Measurements from ENCODE around the gene ZNF207. TPM values are rescaled to one million over a fixed set of nuclear protein-coding genes. Genes with fewer than 3 reads are reported as not detected.
"Not testable (repeated sequence)": the region's sequence is repeated elsewhere in the genome, so short reads cannot be mapped to it uniquely, and the experiment has no call there.

ZNF207 gene
- total RNA-seq, 1 donor from 2014 or later = 131 TPM

- no peak for DNase-seq (ENCODE audit: low spot score)
Observed at GRCh38 chr17:32335046-32335445, 14.9 kb upstream of the ZNF207 start.

DNA sequence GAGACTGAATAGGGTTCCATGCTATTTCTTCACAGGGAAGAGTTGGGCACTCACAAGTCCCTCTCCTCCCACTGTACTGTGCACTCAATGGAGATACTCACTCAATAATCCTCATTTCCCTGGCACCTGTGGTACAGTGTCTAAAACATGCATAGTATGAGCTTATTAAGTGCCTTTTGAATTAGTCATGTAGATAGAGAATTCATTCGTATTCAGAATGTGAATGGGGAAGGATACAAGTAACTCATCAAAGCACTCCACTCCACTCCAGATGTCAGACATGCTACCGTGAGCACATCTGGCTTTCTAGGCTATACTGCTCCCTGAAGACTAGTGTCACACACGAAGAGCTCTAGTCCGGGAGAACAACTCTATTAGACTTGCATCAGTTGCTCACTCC is 14.3 kb upstream of the ZNF207 start:
- DNase-seq (ENCODE audit: low spot score) = no peak

DNA sequence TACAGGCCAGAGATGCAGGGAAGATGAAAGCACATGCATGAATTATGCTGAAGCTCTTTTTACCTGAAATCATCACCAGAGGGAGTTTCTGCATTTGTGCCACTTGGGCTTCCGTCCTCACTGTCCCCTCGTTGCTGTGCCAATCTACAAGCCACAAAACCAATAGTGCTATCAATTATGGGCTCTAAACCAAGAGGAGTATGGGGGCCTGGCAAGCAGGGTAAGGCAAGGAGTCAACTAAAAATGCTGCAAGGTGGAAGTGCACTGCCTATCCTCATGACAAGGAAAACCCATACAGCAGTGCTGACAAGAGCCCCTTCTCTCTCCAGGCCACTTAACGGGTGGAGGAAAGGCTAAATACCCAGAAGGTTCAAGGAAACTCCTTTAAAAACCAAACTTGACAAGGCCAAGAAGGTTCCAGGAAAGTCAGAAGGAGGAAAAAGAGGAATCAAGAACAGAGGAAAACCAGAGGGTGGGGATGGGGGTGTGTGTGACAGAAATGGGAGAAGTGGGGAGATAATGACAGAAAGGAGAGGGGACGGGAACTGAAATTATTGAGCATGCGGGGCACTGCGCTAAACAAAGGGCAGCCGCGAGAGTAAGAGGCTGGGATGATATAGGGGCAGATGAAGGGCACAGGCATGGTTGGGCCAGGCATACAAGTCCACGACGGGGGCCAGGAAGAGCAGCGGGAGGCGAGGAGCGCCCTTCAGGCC is 8.7 kb upstream of the ZNF207 start:
- DNase-seq (ENCODE audit: low spot score) = no peak

DNA sequence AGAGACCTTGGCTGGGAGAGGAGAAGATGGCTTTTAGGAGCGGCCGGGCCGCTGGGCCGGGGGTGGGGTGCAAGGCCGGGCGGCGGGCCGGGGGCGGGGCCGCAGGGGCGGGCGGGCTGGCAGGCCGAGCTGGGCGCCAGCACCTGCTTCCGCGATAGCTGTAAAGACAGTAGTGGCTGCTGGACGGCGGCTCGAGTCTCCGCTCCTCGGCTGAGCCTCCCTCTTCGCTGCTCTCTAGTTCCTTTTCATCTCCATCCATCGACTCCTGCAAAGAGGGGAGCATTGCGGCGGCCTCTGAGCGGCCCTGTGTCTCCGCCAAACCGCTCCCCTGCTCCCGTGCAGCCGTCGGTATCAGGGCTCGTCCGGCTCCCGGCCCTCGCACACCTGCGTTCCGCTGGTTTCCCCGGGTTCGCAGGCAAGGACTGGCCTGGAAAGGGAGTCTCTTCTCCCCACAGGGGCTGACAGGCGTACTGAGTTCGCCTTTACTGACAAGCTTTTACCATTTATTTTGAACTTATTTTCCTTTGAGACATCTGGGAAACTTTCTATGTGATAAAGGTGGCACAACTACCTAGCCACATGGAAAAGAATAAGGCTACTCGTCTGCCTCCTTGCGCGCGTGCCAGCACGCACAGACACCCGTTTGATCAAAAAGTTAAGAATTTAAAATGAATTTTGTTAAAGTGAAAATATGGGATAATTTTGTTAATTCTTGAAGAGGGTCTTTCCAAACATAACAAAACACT is 7.9 kb upstream of the ZNF207 start, which contains the start of gene C17orf75:
TSS of gene C17orf75 (minus strand) at position 317 of the 746 bp plus-strand sequence. CDS start at position 283, 34 bp downstream.
- DNase-seq (ENCODE audit: low spot score) = peak; percentile 75

DNA sequence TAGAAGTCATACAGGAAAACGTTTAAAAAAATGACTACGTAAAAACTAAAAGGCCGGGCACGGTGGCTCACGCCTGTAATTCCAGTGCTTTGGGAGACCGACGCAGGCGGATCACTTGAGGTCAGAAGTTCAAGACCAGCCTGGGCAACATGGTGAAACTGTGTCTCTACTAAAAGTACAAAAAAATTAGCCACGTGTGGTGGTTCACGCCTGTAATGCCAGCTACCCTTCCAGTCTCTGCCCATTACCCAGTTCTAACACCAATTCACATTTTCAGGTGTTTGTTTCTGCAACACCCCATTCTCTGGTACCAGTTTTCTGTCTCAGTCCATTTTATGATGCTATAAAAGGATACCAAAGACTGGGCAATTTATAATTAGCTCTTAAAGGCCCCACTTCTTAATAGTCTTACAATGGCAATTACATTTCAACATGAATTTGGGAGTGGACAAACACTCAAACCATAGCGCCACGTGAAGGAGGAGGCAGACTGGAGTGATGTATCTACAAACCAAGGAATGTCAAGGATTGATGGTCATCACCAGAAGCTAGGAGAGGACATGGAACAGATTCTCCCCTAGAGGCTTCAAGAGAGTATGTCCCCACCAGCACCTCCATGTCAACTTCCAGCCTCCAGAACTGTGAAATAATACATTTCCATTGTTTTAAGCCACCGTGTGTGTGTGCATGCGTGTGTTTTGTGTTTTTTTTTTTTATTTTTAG is 7.2 kb upstream of the ZNF207 start:
- DNase-seq (ENCODE audit: low spot score) = no peak

GRCh38 chr17:32345951-32346600 is 3.9 kb upstream of the ZNF207 start:
- DNase-seq (ENCODE audit: low spot score) = no peak

DNA sequence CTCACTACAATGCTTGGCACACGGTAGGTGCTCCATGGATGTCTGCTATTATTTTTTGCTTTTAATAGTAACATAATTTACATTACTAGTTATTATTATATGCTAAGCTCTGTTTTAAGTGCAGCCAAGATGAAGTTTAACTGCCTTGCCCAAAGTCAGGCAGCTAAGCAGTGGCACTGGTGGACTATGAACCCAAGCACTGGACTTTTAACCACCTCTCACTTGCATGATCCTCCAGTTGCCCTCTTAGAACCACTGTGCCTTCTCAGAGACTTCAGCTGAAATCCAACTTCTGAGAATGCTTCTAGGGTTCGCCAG is 1.5 kb upstream of the ZNF207 start:
- DNase-seq (ENCODE audit: low spot score) = peak; percentile 24

DNA sequence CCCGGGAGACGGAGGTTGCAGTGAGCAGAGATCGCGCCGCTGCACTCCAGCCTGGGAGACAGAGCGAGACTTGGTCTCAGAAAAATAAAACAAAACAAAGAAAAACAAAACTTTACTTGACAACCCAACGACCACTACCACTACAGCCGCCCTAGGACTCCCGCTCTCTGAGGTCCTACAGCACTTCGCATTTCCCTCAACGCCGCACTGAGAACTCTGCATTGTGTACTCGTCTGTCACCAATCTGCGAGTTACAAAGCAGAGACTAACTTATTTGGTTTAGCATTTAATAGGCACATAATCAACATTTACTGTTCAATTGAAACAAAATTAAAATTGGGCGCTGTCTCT is 479 bp upstream of the ZNF207 start:
- no peak for DNase-seq (ENCODE audit: low spot score)

DNA sequence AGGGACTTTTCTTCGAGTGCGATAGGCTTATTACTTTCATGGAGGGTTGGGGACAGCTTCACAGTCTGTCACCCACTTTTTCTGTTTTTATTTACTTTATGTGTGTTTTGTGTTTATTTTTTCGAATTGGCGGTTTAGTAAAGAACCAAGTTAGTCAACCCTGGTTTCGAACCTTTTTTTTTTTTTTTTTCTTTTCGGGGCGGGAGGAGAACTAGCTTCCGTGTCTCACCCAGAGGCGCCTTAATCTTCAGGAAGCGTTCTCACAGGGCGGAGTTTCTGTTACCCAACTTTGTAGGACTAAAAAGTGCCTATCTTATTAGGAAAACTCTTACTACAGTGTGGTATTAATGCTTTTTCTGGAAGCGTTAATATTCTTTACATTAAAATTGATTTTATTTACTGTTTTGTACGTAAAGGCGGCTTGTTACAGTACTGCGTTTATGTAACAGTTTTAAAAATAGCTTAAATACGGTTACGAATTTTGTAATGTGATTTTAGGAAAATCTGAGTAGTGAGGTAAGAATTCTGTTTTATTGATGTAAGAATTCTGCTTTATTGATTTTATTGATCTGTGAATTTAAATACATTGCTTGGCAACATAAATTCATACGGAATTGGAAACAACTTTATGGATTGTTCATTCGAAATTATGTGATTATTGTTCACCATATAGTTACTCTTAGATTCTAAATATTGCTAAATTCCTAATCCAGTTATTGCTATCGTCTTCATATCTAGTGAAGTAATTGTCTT is 885 bp downstream of the ZNF207 start:
- DNase-seq (ENCODE audit: low spot score) = peak; percentile 38

DNA sequence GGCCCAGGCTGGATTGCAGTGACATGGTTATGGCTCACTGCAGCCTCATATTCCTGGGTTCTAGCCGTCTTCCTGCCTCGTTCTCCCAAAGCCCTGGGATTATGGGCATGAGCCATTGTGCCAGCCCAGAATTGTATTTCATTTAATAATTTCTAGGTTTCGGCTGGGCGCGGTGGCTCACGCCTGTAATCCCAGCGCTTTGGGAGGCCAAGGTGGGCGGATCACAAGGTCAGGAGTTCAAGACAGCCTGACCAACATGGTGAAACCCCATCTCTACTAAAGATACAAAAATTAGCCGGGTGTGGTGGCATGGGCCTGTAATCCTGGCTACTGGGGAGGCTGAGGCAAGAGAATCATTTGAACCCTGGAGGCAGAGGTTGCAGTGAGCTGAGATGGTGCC is 2.8 kb downstream of the ZNF207 start:
- DNase-seq (ENCODE audit: low spot score) = not testable (repeated sequence)

- no peak for DNase-seq (ENCODE audit: low spot score)
Observed at GRCh38 chr17:32355649-32356377, 5.9 kb downstream of the ZNF207 start.

DNA sequence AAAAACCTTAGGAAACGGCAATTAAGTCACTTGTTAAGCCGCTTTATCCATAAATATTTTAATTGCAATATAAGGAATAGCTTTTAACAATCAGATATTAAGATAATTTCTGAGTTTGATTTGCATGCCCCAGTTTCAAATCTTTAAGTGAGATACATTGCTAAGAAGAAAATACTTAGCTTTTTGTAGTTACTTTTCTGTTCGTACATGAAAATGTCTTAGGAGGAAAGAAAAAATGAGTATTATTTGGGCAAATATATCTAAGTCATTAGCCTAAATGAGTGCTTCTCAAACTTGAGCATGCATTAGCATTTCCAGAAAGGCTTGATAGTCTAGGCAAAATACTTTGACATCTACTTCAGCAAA is 6.4 kb downstream of the ZNF207 start:
- no peak for DNase-seq (ENCODE audit: low spot score)

GRCh38 chr17:32356750-32357149 is 6.8 kb downstream of the ZNF207 start:
- no peak for DNase-seq (ENCODE audit: low spot score)

- DNase-seq (ENCODE audit: low spot score) = no peak
Observed at GRCh38 chr17:32357615-32358014, 7.7 kb downstream of the ZNF207 start.

GRCh38 chr17:32361270-32361669 is 11.3 kb downstream of the ZNF207 start:
- no peak for DNase-seq (ENCODE audit: low spot score)

- no peak for DNase-seq (ENCODE audit: low spot score)
Observed at GRCh38 chr17:32370426-32370825, 20.5 kb downstream of the ZNF207 start.

DNA sequence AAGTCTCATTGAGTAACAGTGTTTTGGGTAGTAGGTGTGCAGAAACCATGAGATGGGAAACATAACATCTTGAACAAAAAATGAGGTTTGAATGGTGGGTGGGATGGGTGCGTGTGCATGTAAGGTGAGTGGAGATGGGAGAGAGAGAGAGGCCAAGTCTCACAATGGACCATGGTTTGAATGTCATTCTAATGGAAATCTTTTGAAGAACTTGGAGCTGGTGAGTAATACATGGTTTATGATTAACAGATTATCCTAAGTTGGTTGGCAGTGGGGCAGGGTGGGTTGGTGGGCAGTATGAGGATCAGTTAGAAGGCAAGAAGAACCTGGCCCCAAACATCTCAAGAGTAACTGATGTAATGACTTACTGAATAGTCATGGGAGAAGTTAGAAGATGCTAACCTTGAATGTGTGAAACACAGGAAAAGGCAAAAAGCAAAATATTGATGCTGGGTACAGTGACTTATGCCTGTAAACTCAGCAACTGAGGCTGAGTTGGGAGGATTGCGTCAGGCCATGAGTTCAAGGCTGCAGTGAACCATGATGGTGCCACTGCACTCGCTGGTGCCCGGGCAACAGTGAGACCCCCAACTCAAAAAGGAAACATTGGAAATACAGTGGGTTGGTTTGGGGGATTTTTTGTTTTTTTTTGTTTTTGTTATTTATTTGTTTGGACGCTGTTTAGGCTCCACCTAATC is 32.7 kb downstream of the ZNF207 start:
- DNase-seq (ENCODE audit: low spot score) = no peak

DNA sequence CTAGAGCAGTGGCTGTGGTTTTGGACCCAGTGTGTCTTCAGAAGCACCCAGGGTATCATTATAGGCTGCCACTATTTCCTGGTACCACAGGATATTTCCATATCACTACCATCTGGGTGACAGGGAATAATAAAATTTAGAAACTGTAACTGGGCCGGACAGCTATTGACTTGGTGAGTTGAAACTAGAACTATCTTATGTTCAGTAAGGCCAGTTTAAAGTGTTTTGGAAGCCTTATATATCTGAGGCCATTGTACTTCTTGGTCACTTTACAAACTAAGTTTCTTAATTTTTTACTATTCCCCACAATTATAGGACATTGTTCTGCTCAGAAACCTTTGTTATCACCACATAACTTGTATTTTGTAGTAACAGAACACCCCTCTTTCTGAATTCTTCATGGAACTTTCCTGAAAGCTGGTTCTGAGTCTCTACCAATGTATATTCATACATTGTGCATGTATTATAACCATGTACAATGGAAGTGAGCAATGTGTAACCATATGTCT is 34.0 kb downstream of the ZNF207 start:
- DNase-seq (ENCODE audit: low spot score) = no peak

DNA sequence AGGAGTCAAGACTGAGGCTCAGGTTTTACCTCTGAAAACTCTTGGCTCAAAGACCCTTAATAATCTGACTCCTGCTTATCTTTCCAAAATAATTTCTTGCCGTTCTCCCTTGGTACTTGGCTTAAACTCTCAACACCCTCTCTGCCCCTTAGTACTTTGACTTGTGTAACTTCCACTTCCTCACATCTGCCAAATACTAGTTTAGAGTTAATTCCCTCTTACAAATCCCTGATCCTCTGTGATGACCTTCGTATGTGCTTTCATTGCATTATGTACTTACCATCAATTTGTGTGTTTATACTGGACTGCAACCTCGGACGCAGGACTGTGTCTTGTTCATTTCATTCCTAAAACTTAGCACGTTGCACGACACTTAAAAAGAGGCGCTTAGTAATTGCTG is 35.2 kb downstream of the ZNF207 start:
- no peak for DNase-seq (ENCODE audit: low spot score)

GRCh38 chr17:32385971-32386370 is 36.0 kb downstream of the ZNF207 start:
- DNase-seq (ENCODE audit: low spot score) = no peak
